Coronary artery (tissue), 2 donors: ENCODE data around the gene UEVLD.

Source experiments
- DNase-seq: peaks from one replicate; pipeline ENCODE4 v3.0.0-alpha.2; 2017; ENCODE audit warnings: low spot score
- H3K27ac ChIP-seq, 2 donors: fragments of 200-600 bp; sonication (generic); one replicate each; pipeline ENCODE4 v1.5.1; 2016 to 2019
- H3K4me3 ChIP-seq: fragments of 200-600 bp; sonication (generic); 2 replicates; pipeline ENCODE4 v1.5.1; 2016; ENCODE audit warnings: mild to moderate bottlenecking, moderate library complexity
- TF ChIP-seq, protein P1 (sequence below): fragments of 200-600 bp; sonication (generic); IDR thresholded peaks from one replicate; pipeline ENCODE4 v1.5.1; 2019; ENCODE audit warnings: antibody characterized with exemption

The UEVLD gene

DNA sequence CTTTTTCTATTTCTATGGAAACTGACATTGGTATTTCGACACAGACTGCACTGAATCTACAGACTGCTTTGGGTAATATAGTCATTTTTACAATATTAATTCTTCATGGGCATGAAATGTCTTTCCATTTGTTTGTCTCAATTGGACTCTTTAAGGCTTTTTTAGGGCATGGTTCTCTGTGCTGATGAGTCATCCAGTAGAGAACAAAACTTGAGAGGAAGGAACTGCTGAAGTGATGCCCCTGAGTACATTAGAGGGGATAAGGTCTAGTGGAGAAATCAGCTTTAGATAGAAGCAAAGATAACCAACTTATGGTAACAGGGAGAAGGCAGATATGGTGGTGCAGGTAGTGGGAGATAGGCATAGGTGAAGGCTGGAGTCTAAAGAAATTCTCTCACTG lies 86.9 kb downstream of the UEVLD start:
- DNase-seq: no peak
- H3K27ac ChIP-seq: no peak overlapping the region
- H3K4me3 ChIP-seq: no peak overlapping the region
- TF ChIP-seq, protein P1, sequence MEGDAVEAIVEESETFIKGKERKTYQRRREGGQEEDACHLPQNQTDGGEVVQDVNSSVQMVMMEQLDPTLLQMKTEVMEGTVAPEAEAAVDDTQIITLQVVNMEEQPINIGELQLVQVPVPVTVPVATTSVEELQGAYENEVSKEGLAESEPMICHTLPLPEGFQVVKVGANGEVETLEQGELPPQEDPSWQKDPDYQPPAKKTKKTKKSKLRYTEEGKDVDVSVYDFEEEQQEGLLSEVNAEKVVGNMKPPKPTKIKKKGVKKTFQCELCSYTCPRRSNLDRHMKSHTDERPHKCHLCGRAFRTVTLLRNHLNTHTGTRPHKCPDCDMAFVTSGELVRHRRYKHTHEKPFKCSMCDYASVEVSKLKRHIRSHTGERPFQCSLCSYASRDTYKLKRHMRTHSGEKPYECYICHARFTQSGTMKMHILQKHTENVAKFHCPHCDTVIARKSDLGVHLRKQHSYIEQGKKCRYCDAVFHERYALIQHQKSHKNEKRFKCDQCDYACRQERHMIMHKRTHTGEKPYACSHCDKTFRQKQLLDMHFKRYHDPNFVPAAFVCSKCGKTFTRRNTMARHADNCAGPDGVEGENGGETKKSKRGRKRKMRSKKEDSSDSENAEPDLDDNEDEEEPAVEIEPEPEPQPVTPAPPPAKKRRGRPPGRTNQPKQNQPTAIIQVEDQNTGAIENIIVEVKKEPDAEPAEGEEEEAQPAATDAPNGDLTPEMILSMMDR: no peak

GRCh38 chr11:18498039-18498438 lies 90.5 kb downstream of the UEVLD start:
- Histone ChIP-seq H3K27ac (no peak overlapping the region), H3K4me3 (no peak overlapping the region)
- no peak for DNase-seq
- TF ChIP-seq, protein P1: no peak

DNA sequence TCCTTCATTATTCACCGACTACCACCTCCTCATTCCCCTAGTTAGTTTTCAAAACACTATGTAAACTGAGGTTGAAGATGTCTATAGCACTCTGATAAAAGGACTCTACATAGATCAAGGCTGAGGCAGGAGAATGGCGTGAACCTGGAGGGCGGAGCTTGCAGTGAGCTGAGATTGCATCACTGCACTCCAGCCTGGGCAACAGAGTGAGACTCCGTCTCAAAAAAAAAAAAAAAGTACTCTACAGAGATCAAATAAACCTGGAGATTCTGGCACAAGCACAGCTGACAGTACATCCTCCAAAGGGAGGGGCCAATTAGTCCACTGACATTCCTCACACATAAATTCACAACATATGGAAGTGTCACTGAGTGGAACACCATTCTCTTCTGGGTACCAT lies 92.8 kb downstream of the UEVLD start:
- H3K27ac ChIP-seq: no peak overlapping the region
- no peak for DNase-seq
- H3K4me3 ChIP-seq: no peak overlapping the region
- TF ChIP-seq, protein P1: no peak

DNA sequence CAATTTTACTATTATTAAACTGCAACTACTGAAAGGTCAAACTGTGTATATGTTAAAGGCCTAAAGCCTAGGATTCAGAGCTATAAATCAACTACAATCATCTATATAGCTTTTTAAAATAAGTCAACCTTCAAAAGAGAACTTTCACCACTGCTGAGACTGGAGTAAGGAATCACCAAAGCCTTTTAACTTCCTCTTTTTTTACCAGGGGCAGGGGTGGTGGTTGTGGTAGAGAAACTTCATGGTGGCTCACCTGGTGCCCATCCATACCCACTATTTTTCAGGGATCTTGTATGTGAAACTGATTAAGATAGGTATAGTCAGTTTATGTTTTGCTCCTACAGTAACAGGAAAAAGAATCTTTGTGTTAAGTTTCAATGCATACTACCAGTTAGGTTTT lies 93.3 kb downstream of the UEVLD start:
- Histone ChIP-seq H3K4me3 (no peak overlapping the region), H3K27ac (no peak overlapping the region)
- DNase-seq: no peak
- TF ChIP-seq, protein P1: no peak

GRCh38 chr11:18493310-18493709 lies 95.2 kb downstream of the UEVLD start:
- DNase-seq: no peak
- Histone ChIP-seq H3K4me3 (no peak overlapping the region), H3K27ac (no peak overlapping the region)
- TF ChIP-seq, protein P1: no peak

GRCh38 chr11:18492888-18493287 lies 95.6 kb downstream of the UEVLD start:
- TF ChIP-seq, protein P1: no peak
- DNase-seq: no peak
- no peak overlapping the region for H3K27ac ChIP-seq
- no peak overlapping the region for H3K4me3 ChIP-seq

- no peak for DNase-seq
- H3K27ac ChIP-seq: no peak overlapping the region
- TF ChIP-seq, protein P1: no peak
Observed at GRCh38 chr11:18491924-18492323, 96.6 kb downstream of the UEVLD start.

More at GRCh38 chr11:18491924-18492323, 96.6 kb downstream of the UEVLD start:
- no peak overlapping the region for H3K4me3 ChIP-seq
